ENCODE data around the gene SEMA7A.
"Not testable (repeated sequence)": the region's sequence is repeated elsewhere in the genome, so short reads cannot be mapped to it uniquely, and the experiment has no call there.

The SEMA7A gene

GRCh38 chr15:74458473-74458872 is 24.7 kb upstream of the SEMA7A start:
- DNase-seq (ENCODE audit: low read depth): no peak
- no peak overlapping the region for H3K4me3 ChIP-seq (ENCODE audit: low read depth, low read length)
- TF ChIP-seq CTCF (conservative IDR thresholded peaks at IDR 0.05; ENCODE audit: low read depth, low read length): no peak

GRCh38 chr15:74457036-74457435 is 23.3 kb upstream of the SEMA7A start:
- not testable (repeated sequence) for H3K4me3 ChIP-seq (ENCODE audit: low read depth, low read length); DNase-seq (ENCODE audit: low read depth)

- no peak for DNase-seq (ENCODE audit: low read depth)
- H3K4me3 ChIP-seq (ENCODE audit: low read depth, low read length): no peak overlapping the region
- TF ChIP-seq CTCF (conservative IDR thresholded peaks at IDR 0.05; ENCODE audit: low read depth, low read length): no peak
Observed at GRCh38 chr15:74454764-74455500, 21.2 kb upstream of the SEMA7A start.

- no peak overlapping the region for H3K4me3 ChIP-seq (ENCODE audit: low read depth, low read length)
- DNase-seq (ENCODE audit: low read depth): peak; percentile 65
- TF ChIP-seq CTCF (conservative IDR thresholded peaks at IDR 0.05; ENCODE audit: low read depth, low read length): no peak
Observed at GRCh38 chr15:74453925-74454763, 20.4 kb upstream of the SEMA7A start.

- H3K4me3 ChIP-seq (ENCODE audit: low read depth, low read length): no peak overlapping the region
- no peak for TF ChIP-seq CTCF (conservative IDR thresholded peaks at IDR 0.05; ENCODE audit: low read depth, low read length)
- no peak for DNase-seq (ENCODE audit: low read depth)
Observed at GRCh38 chr15:74451861-74452835, 18.4 kb upstream of the SEMA7A start.

- no peak for TF ChIP-seq CTCF (conservative IDR thresholded peaks at IDR 0.05; ENCODE audit: low read depth, low read length)
- DNase-seq (ENCODE audit: low read depth): no peak
- no peak overlapping the region for H3K4me3 ChIP-seq (ENCODE audit: low read depth, low read length)
Observed at GRCh38 chr15:74451322-74451721, 17.6 kb upstream of the SEMA7A start.

Measured in choroid plexus epithelial cell (primary cell).